ENCODE data around the gene WDR26. TPM values are rescaled to one million over a fixed set of nuclear protein-coding genes. Genes with fewer than 3 reads are reported as not detected.

WDR26 gene
- total and polyA plus RNA-seq, 9 of the 15 experiments (the other 6 are each of a cell fraction or from before 2014, with no cell fraction given), result 11.5 to 66.0 (median 39.8) TPM

DNA sequence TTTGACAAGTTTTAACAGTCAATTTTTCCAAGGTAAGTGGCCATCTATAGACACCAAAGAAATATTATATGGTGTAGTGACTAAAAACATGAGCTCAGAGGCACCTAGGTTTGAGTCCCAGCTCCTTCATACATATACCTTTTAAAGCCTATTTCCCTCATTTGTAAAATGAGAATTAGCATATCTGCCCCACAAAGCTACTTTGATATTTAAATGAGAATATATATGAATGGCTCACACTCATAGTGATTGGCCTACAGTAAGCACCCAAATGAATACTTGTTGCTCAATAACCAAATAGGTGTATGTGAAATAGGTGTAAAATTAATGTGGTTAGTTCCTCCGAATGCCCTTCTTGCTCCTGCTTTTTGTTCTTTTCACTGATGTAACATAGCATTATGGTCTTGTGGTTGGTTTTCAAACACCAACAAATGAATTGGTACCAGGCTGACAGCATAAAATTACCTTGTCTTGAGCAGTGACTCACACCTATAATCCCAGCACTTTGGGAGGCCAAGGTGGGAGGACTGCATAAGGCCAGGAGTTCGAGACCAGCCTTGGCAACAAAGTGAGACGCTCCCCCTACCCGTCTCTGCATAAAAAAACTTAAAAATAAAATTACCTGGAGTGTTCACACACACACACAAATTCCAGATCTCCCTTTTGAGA lies 52.6 kb downstream of the WDR26 start:
- BruUV-seq (replicated peaks), result no TSS peak
- peaks cover 0 to 6% of the 10 kb centered on the region in 2 experiments; a peak in 1 of 5 replicates for H3K4me1 ChIP-seq (replicated peaks in 1 of 2; ENCODE audit: control insufficient read depth in 2 of 2, insufficient read depth in 2 of 2, low read length in 2 of 2)
- no peaks in the 10 kb centered on the region for H4K20me1 ChIP-seq (replicated peaks; ENCODE audit: control insufficient read depth, insufficient read depth, low read length)
- TF ChIP-seq, protein P1, sequence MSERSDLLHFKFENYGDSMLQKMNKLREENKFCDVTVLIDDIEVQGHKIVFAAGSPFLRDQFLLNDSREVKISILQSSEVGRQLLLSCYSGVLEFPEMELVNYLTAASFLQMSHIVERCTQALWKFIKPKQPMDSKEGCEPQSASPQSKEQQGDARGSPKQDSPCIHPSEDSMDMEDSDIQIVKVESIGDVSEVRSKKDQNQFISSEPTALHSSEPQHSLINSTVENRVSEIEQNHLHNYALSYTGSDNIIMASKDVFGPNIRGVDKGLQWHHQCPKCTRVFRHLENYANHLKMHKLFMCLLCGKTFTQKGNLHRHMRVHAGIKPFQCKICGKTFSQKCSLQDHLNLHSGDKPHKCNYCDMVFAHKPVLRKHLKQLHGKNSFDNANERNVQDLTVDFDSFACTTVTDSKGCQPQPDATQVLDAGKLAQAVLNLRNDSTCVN (CRISPR knock-in tag; IDR thresholded peaks at IDR 0.05), result no peak
- TF ChIP-seq CEBPB (tag; IDR thresholded peaks at IDR 0.05), result peak; percentile 11; the same call in 1 of the 2 replicates
- no peaks in the 10 kb centered on the region for H3K9me3 ChIP-seq (replicated peaks; ENCODE audit: control insufficient read depth, insufficient read depth, low read depth, low read length)
- ATAC-seq, result no peak
- in situ Hi-C loops (cut with MboI) (no loop called here), intact Hi-C loops (cut with micrococcal nuclease) (no loop called here)
- no peak overlapping the region for H3K4me3 ChIP-seq
- no peaks in the 10 kb centered on the region for H3K9me1 ChIP-seq (ENCODE audit: control insufficient read depth, insufficient read depth, low read length)
- H3K4me2 ChIP-seq (ENCODE audit: insufficient read depth, low read length), result no peak overlapping the region
- peaks cover 31% of the 10 kb centered on the region for H3K36me3 ChIP-seq (ENCODE audit: control insufficient read depth, insufficient read depth, low read length)
- WGBS (ENCODE audit: insufficient coverage, low coverage, missing lambda C conversion rate), result 75% methylated on average over 4 of the region's 4 CpGs
- H2AFZ ChIP-seq (ENCODE audit: low read depth, low read length), result no peak overlapping the region
- POLR2A ChIA-PET, result interaction anchor here (0.7 to 1.6 kb wide), 2 partner anchors 12 to 24 kb away, joined by 3 to 6 read pairs; no protein-coding TSS in a partner anchor
- no peak overlapping the region for H3K27ac ChIP-seq (ENCODE audit: extremely low read depth, low read depth, low read length)
- no peak for FAIRE-seq
- no peaks in the 10 kb centered on the region for H3K79me2 ChIP-seq (ENCODE audit: control insufficient read depth, insufficient read depth, low read length)
- H3K9ac ChIP-seq (ENCODE audit: insufficient read depth in 1 of 2, low read depth in 2 of 2, low read length in 2 of 2), result no peak overlapping the region
- no peak for DNase-seq (ENCODE audit: extremely low read depth in 1 of 4, low spot score in 3 of 4)
- no peaks in the 10 kb centered on the region for H3K27me3 ChIP-seq (ENCODE audit: control insufficient read depth in 2 of 2, insufficient read depth in 2 of 2, low read length in 2 of 2)
- CTCF ChIA-PET (ENCODE audit: low intra/inter-chr PET ratio), result no interaction called here

DNA sequence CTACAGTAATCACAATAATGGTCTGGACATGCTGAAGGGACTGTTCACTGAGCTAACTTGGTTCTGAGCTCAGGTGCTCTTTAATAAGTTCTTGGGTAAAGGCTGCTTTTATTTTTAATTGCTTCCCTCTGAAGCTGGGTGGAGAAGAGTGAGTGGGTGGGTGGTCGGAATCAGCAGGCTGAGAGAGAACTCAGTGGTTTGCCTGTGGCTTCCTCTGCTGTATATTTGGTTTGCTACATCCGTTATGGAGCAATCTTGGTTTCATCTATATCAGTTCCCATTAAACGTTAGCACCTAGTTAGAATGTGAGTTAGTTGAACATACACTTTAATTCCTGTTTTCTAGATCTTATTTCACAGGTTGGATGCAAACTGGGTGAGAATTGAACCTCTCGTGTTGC lies 54.6 kb downstream of the WDR26 start:
- peaks cover 34% of the 10 kb centered on the region for H3K36me3 ChIP-seq (ENCODE audit: control insufficient read depth, insufficient read depth, low read length)
- H3K79me2 ChIP-seq (ENCODE audit: control insufficient read depth, insufficient read depth, low read length), result no peaks in the 10 kb centered on the region
- no peak overlapping the region for H3K27ac ChIP-seq (ENCODE audit: extremely low read depth, low read depth, low read length)
- H3K4me2 ChIP-seq (ENCODE audit: insufficient read depth, low read length), result no peak overlapping the region
- FAIRE-seq (peak; percentile 42), DNase-seq (ENCODE audit: extremely low read depth in 1 of 4, low spot score in 3 of 4) (no peak), ATAC-seq (no peak)
- H3K9me3 ChIP-seq (replicated peaks; ENCODE audit: control insufficient read depth, insufficient read depth, low read depth, low read length), result no peaks in the 10 kb centered on the region
- CTCF ChIA-PET (ENCODE audit: low intra/inter-chr PET ratio), result no interaction called here
- H3K9me1 ChIP-seq (ENCODE audit: control insufficient read depth, insufficient read depth, low read length), result no peaks in the 10 kb centered on the region
- no TSS peak for BruUV-seq (replicated peaks)
- H3K4me3 ChIP-seq, result no peak overlapping the region
- 60% methylated on average over 4 of the region's 4 CpGs for WGBS (ENCODE audit: insufficient coverage, low coverage, missing lambda C conversion rate)
- POLR2A ChIA-PET, result interaction anchor here (1.3 to 1.9 kb wide), 4 partner anchors 13 to 36 kb away, joined by 3 to 9 read pairs (median 3); no protein-coding TSS in a partner anchor
- in situ Hi-C loops (cut with MboI) (no loop called here), intact Hi-C loops (cut with micrococcal nuclease) (no loop called here)
- no peaks in the 10 kb centered on the region for H3K27me3 ChIP-seq (ENCODE audit: control insufficient read depth in 2 of 2, insufficient read depth in 2 of 2, low read length in 2 of 2)
- no peak overlapping the region for H2AFZ ChIP-seq (ENCODE audit: low read depth, low read length)
- no peaks in the 10 kb centered on the region for H4K20me1 ChIP-seq (replicated peaks; ENCODE audit: control insufficient read depth, insufficient read depth, low read length)
- no peak overlapping the region for H3K9ac ChIP-seq (ENCODE audit: insufficient read depth in 1 of 2, low read depth in 2 of 2, low read length in 2 of 2)
- peaks cover 0 to 8% of the 10 kb centered on the region in 2 experiments; a peak in 1 of 5 replicates for H3K4me1 ChIP-seq (replicated peaks in 1 of 2; ENCODE audit: control insufficient read depth in 2 of 2, insufficient read depth in 2 of 2, low read length in 2 of 2)
- TF ChIP-seq ZNF695 (CRISPR knock-in tag; IDR thresholded peaks at IDR 0.05) (no peak), TBP (optimal IDR thresholded peaks at IDR 0.05; ENCODE audit: low read depth, low read length) (no peak)
- TF ChIP-seq, protein P2, sequence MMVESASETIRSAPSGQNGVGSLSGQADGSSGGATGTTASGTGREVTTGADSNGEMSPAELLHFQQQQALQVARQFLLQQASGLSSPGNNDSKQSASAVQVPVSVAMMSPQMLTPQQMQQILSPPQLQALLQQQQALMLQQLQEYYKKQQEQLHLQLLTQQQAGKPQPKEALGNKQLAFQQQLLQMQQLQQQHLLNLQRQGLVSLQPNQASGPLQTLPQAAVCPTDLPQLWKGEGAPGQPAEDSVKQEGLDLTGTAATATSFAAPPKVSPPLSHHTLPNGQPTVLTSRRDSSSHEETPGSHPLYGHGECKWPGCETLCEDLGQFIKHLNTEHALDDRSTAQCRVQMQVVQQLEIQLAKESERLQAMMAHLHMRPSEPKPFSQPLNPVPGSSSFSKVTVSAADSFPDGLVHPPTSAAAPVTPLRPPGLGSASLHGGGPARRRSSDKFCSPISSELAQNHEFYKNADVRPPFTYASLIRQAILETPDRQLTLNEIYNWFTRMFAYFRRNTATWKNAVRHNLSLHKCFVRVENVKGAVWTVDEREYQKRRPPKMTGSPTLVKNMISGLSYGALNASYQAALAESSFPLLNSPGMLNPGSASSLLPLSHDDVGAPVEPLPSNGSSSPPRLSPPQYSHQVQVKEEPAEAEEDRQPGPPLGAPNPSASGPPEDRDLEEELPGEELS (CRISPR knock-in tag; IDR thresholded peaks at IDR 0.05; ENCODE audit: borderline replicate concordance), result no peak
- TF ChIP-seq, protein P3, sequence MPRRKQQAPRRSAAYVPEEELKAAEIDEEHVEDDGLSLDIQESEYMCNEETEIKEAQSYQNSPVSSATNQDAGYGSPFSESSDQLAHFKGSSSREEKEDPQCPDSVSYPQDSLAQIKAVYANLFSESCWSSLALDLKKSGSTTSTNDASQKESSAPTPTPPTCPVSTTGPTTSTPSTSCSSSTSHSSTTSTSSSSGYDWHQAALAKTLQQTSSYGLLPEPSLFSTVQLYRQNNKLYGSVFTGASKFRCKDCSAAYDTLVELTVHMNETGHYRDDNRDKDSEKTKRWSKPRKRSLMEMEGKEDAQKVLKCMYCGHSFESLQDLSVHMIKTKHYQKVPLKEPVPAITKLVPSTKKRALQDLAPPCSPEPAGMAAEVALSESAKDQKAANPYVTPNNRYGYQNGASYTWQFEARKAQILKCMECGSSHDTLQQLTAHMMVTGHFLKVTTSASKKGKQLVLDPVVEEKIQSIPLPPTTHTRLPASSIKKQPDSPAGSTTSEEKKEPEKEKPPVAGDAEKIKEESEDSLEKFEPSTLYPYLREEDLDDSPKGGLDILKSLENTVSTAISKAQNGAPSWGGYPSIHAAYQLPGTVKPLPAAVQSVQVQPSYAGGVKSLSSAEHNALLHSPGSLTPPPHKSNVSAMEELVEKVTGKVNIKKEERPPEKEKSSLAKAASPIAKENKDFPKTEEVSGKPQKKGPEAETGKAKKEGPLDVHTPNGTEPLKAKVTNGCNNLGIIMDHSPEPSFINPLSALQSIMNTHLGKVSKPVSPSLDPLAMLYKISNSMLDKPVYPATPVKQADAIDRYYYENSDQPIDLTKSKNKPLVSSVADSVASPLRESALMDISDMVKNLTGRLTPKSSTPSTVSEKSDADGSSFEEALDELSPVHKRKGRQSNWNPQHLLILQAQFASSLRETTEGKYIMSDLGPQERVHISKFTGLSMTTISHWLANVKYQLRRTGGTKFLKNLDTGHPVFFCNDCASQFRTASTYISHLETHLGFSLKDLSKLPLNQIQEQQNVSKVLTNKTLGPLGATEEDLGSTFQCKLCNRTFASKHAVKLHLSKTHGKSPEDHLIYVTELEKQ (CRISPR knock-in tag; IDR thresholded peaks at IDR 0.05), result no peak

Measured in K562 (cell line).